Stimulated activated CD4-positive, alpha-beta T cell treated with anti-CD3 and anti-CD28 coated beads, Interleukin-12 subunit alpha, Interleukin-12 subunit beta, amount 100 ng/mL, for 4 hours (primary cell): ENCODE results near the gene CTBP2.

Source experiments
- DNase-seq: peaks from one replicate; pipeline ENCODE4 v3.0.0-alpha.2; 2020

The CTBP2 gene

GRCh38 chr10:125034675-125035074 lies 125.7 kb downstream of the CTBP2 start:
- DNase-seq = no peak

- no peak for DNase-seq
Observed at GRCh38 chr10:125033146-125033924, 127.0 kb downstream of the CTBP2 start.

- no peak for DNase-seq
Observed at GRCh38 chr10:125032474-125033020, 127.8 kb downstream of the CTBP2 start.

GRCh38 chr10:125030567-125031197 lies 129.7 kb downstream of the CTBP2 start:
- DNase-seq = no peak

- no peak for DNase-seq
Observed at GRCh38 chr10:125029584-125030242, 130.7 kb downstream of the CTBP2 start.

GRCh38 chr10:125027871-125028869 lies 132.2 kb downstream of the CTBP2 start:
- DNase-seq = no peak

GRCh38 chr10:125026974-125027735 lies 133.2 kb downstream of the CTBP2 start:
- no peak for DNase-seq

- DNase-seq = no peak
Observed at GRCh38 chr10:125026036-125026931, 134.1 kb downstream of the CTBP2 start.

- DNase-seq = no peak
Observed at GRCh38 chr10:125025341-125025740, 135.0 kb downstream of the CTBP2 start.

GRCh38 chr10:125024497-125025234 lies 135.7 kb downstream of the CTBP2 start:
- no peak for DNase-seq

GRCh38 chr10:125023862-125024496 lies 136.4 kb downstream of the CTBP2 start:
- no peak for DNase-seq

GRCh38 chr10:125023255-125023654 lies 137.1 kb downstream of the CTBP2 start:
- DNase-seq = no peak

- no peak for DNase-seq
Observed at GRCh38 chr10:125022671-125023070, 137.7 kb downstream of the CTBP2 start.

- no peak for DNase-seq
Observed at GRCh38 chr10:125021686-125022344, 138.5 kb downstream of the CTBP2 start.

- no peak for DNase-seq
Observed at GRCh38 chr10:125020871-125021270, 139.5 kb downstream of the CTBP2 start.

GRCh38 chr10:125020386-125020785 lies 140.0 kb downstream of the CTBP2 start:
- DNase-seq = no peak

GRCh38 chr10:125018576-125019143 lies 141.7 kb downstream of the CTBP2 start:
- no peak for DNase-seq
